ENCODE measurements around the gene CAPZB.

Gene CAPZB

DNA sequence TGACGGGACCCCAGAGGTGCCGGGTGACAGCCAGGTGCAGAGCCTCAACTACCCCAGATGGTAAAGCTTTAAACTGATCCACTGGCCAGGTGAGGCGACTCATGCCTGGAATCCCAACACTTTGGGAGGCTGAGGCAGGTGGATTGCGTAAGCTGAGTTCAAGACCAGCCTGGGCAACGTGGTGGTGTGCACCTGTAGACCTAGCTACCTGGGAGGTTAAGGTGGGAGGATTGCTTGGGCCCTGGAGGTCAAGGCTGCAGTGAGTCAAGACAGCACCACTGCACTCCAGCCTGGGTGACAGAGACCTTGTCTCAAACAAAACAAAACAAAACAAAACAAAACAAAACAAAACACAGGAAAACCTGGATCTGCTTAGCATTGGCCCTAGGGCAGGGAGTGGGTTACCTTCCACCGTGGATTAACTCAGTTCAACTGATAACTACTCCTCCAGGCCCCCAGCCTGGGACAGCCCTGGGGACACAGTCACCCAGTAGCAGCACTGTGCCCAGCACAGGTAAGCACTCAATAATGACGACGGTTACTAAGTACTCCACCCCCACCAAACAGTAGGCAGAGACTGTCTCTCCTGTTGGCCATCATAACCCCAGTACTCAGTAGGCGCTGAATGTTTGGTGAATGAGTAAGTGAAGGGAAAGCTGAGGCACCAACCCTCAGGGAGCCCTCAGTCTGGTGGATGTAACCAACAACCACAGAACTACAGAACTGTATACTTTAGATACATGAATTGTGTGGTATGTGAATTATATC lies 151.6 kb downstream of the CAPZB start:
- TF ChIP-seq, protein P1, sequence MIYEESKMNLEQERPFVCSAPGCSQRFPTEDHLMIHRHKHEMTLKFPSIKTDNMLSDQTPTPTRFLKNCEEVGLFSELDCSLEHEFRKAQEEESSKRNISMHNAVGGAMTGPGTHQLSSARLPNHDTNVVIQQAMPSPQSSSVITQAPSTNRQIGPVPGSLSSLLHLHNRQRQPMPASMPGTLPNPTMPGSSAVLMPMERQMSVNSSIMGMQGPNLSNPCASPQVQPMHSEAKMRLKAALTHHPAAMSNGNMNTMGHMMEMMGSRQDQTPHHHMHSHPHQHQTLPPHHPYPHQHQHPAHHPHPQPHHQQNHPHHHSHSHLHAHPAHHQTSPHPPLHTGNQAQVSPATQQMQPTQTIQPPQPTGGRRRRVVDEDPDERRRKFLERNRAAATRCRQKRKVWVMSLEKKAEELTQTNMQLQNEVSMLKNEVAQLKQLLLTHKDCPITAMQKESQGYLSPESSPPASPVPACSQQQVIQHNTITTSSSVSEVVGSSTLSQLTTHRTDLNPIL (CRISPR knock-in tag; IDR thresholded peaks at IDR 0.05; ENCODE audit: low read depth), result no peak
- TF ChIP-seq PPARA (CRISPR knock-in tag; IDR thresholded peaks at IDR 0.05; ENCODE audit: borderline replicate concordance), result no peak
- no peak for ATAC-seq

DNA sequence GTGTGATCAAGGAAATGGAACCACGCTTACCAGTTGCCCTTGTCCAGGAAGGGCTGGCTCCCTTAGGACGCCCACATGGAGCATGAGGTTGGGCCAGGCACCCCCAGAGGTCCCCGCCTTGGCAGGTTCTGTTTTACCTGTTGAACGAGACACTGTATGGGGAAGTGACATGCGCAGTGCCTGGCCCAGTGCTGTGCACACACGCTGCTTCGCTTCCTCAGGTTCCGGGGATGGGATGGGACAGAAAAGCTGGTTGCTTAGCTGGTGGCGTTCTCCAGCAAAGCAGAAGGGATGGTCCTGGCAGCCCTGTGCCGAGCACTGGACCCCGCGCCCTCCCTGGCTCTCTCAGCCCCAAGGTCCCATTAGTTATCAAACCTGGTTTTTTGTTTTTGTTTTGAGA lies 152.5 kb downstream of the CAPZB start:
- TF ChIP-seq, protein P2, sequence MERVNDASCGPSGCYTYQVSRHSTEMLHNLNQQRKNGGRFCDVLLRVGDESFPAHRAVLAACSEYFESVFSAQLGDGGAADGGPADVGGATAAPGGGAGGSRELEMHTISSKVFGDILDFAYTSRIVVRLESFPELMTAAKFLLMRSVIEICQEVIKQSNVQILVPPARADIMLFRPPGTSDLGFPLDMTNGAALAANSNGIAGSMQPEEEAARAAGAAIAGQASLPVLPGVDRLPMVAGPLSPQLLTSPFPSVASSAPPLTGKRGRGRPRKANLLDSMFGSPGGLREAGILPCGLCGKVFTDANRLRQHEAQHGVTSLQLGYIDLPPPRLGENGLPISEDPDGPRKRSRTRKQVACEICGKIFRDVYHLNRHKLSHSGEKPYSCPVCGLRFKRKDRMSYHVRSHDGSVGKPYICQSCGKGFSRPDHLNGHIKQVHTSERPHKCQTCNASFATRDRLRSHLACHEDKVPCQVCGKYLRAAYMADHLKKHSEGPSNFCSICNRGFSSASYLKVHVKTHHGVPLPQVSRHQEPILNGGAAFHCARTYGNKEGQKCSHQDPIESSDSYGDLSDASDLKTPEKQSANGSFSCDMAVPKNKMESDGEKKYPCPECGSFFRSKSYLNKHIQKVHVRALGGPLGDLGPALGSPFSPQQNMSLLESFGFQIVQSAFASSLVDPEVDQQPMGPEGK (CRISPR knock-in tag; IDR thresholded peaks at IDR 0.05; ENCODE audit: borderline replicate concordance), result no peak
- TF ChIP-seq SNAI2 (CRISPR knock-in tag; IDR thresholded peaks at IDR 0.05) (no peak), ZNF70 (CRISPR knock-in tag; IDR thresholded peaks at IDR 0.05) (no peak), ZNF8 (CRISPR knock-in tag; IDR thresholded peaks at IDR 0.05) (no peak), ZFP3 (CRISPR knock-in tag; IDR thresholded peaks at IDR 0.05) (no peak), TOX (CRISPR knock-in tag; IDR thresholded peaks at IDR 0.05; ENCODE audit: borderline replicate concordance) (no peak)
- TF ChIP-seq, protein P3, sequence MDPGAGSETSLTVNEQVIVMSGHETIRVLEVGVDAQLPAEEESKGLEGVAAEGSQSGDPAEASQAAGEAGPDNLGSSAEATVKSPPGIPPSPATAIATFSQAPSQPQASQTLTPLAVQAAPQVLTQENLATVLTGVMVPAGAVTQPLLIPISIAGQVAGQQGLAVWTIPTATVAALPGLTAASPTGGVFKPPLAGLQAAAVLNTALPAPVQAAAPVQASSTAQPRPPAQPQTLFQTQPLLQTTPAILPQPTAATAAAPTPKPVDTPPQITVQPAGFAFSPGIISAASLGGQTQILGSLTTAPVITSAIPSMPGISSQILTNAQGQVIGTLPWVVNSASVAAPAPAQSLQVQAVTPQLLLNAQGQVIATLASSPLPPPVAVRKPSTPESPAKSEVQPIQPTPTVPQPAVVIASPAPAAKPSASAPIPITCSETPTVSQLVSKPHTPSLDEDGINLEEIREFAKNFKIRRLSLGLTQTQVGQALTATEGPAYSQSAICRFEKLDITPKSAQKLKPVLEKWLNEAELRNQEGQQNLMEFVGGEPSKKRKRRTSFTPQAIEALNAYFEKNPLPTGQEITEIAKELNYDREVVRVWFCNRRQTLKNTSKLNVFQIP (CRISPR knock-in tag; IDR thresholded peaks at IDR 0.05; ENCODE audit: borderline replicate concordance, low read depth), result no peak
- TF ChIP-seq, protein P1 (CRISPR knock-in tag; IDR thresholded peaks at IDR 0.05; ENCODE audit: low read depth), result no peak

DNA sequence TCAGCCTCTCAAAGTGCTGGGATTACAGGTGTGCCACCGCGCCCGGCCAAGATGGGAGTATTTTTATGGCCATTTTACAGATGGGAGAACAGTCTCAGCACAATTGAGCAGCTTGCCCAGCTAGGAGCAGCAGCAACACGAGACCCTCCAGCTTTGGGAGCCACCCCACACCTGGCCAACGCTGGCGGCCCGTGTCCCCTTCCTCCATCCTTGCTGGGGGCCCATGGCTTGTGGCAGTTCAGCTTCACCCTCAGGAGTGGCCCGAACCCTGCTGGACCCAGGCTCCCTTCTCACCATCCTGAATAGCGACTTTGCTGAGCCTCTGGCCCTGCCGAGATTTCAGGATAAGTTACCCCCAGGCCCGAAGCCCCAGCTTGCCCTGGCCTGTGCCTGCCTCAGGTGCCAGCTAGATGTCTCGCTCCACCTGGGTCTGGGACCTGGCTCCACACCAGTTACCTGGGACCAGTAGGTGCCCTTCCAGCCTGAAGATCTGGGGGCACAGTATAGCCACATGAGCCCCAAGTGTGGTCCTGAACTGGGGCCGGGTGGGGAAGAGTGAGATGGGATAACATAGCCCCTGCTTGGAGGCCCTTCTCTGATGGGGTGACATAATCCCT lies 154.0 kb downstream of the CAPZB start:
- TF ChIP-seq ZFP30 (CRISPR knock-in tag; IDR thresholded peaks at IDR 0.05) (no peak), PPARA (CRISPR knock-in tag; IDR thresholded peaks at IDR 0.05; ENCODE audit: borderline replicate concordance) (no peak), ZNF70 (CRISPR knock-in tag; IDR thresholded peaks at IDR 0.05) (no peak)
- TF ChIP-seq, protein P1 (CRISPR knock-in tag; IDR thresholded peaks at IDR 0.05; ENCODE audit: low read depth), result no peak

More for the DNA sequence above, 152.5 kb downstream of the CAPZB start:
- ATAC-seq, result no peak

DNA sequence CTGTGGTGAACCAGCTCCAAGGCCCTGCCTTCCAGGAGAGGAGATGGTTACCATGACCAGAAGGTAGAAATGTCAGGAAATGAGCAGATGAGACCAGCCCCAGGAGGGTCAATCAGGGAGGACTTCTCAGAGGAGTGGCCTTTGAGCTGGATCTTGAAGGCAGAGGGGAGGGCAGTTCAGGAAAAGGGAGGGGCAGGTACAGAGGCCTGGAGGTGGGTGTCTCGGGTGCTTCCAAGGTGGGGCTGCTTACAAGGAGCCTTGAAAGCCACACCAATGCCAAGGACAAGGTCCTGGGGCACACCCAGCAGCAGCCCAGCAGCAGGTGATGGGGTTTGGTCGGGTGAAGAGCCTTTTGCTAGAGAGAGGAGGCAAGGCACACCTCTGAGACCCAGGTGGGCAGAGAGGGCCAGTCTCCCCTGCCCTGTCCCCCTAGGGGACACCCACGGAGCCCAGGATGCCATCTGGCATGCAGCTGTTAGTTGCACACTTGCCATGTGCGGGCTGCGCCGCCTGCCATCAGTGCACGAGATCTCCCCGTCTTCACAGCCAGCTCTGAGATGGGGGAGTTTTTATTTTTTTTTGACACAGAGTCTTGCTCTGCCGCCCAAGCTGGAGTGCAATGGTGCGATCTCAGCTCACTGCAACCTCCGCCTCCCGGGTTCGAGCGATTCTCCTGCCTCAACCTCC lies 154.7 kb downstream of the CAPZB start:
- TF ChIP-seq TCF4 (CRISPR knock-in tag; IDR thresholded peaks at IDR 0.05; ENCODE audit: borderline replicate concordance) (peak; percentile 61; the same call in 1 of the 2 replicates), ZNF70 (CRISPR knock-in tag; IDR thresholded peaks at IDR 0.05) (no peak)
- ATAC-seq, result no peak; the same call in 2 of the 3 replicates

More for the DNA sequence above, 154.0 kb downstream of the CAPZB start:
- ATAC-seq, result peak; percentile 2; the same call in 2 of the 3 replicates

DNA sequence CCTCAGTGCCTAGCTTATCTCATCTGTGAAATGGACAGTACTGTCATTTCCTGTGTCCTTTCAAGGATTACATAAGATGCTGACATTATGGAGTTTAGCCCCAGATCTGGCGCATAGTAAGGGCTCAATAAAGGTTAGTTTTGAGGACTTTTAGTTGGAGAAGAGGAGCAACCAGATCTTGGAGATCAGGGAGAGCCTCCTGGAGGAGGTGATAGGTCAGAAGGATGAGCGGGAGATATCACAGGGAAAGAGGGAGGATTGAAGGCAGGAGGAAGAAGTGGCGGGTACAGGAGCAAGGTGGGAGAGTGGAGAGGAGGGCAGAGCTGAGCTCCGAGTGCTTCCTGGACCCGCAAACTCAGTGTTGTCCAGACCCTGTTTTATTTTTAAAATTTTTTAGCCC lies 155.7 kb downstream of the CAPZB start:
- ATAC-seq, result no peak
- no peak for TF ChIP-seq SNAI2 (CRISPR knock-in tag; IDR thresholded peaks at IDR 0.05)
- TF ChIP-seq ZC3H10 (CRISPR knock-in tag; IDR thresholded peaks at IDR 0.05), result no peak
- TF ChIP-seq GLIS3 (CRISPR knock-in tag; IDR thresholded peaks at IDR 0.05), result no peak
- TF ChIP-seq, protein P4, sequence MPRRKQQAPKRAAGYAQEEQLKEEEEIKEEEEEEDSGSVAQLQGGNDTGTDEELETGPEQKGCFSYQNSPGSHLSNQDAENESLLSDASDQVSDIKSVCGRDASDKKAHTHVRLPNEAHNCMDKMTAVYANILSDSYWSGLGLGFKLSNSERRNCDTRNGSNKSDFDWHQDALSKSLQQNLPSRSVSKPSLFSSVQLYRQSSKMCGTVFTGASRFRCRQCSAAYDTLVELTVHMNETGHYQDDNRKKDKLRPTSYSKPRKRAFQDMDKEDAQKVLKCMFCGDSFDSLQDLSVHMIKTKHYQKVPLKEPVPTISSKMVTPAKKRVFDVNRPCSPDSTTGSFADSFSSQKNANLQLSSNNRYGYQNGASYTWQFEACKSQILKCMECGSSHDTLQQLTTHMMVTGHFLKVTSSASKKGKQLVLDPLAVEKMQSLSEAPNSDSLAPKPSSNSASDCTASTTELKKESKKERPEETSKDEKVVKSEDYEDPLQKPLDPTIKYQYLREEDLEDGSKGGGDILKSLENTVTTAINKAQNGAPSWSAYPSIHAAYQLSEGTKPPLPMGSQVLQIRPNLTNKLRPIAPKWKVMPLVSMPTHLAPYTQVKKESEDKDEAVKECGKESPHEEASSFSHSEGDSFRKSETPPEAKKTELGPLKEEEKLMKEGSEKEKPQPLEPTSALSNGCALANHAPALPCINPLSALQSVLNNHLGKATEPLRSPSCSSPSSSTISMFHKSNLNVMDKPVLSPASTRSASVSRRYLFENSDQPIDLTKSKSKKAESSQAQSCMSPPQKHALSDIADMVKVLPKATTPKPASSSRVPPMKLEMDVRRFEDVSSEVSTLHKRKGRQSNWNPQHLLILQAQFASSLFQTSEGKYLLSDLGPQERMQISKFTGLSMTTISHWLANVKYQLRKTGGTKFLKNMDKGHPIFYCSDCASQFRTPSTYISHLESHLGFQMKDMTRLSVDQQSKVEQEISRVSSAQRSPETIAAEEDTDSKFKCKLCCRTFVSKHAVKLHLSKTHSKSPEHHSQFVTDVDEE (CRISPR knock-in tag; IDR thresholded peaks at IDR 0.05), result no peak
- no peak for TF ChIP-seq ISL1 (CRISPR knock-in tag; IDR thresholded peaks at IDR 0.05)
- TF ChIP-seq OSR1 (CRISPR knock-in tag; IDR thresholded peaks at IDR 0.05), result no peak
- TF ChIP-seq, protein P1 (CRISPR knock-in tag; IDR thresholded peaks at IDR 0.05; ENCODE audit: low read depth), result no peak
- no peak for TF ChIP-seq ZFP30 (CRISPR knock-in tag; IDR thresholded peaks at IDR 0.05)
- TF ChIP-seq BACH2 (CRISPR knock-in tag; IDR thresholded peaks at IDR 0.05; ENCODE audit: borderline replicate concordance), result no peak
- no peak for TF ChIP-seq ZNF70 (CRISPR knock-in tag; IDR thresholded peaks at IDR 0.05)
- TF ChIP-seq ZNF565 (CRISPR knock-in tag; conservative IDR thresholded peaks at IDR 0.05; ENCODE audit: low read depth), result no peak

All from SK-N-SH treated with all-trans-retinoic acid at 6 μM for 48 hours (cell line).